Activated CD4-positive, alpha-beta memory T cell treated with anti-CD3 and anti-CD28 coated beads for 36 hours (primary cell): Measurements from ENCODE around the gene TNFRSF25. TPM values are rescaled to one million over a fixed set of nuclear protein-coding genes. Genes with fewer than 3 reads are reported as not detected.
A peak's percentile ranks its signal among the peaks of the same experiment; 100 is the strongest.

Experiments
- CTCF ChIA-PET: fragments of 350-600 bp; sonication (Branson Sonifier 250); formaldehyde crosslinking; loops from one replicate; lab custom pipeline; 2021; ENCODE audit warnings: antibody characterized with exemption, inconsistent platforms; lab: Charles Lee
- POLR2A ChIA-PET: fragments of 350-600 bp; sonication (Branson Sonifier 250); formaldehyde crosslinking; loops from one replicate; lab custom pipeline; 2021; ENCODE audit warnings: antibody characterized with exemption; lab: Charles Lee
- DNase-seq: peaks from one replicate; pipeline ENCODE4 v3.0.0-alpha.2; 2020
- H3K27ac Mint-ChIP-seq: one replicate; pipeline ENCODE4 v1.8.0; 2021; ENCODE audit warnings: mixed read lengths
- H3K27me3 Mint-ChIP-seq: one replicate; pipeline ENCODE4 v1.8.0; 2021; ENCODE audit warnings: mixed read lengths
- H3K36me3 Mint-ChIP-seq: one replicate; pipeline ENCODE4 v1.8.0; 2021; ENCODE audit warnings: mixed read lengths
- H3K4me1 Mint-ChIP-seq: one replicate; pipeline ENCODE4 v1.8.0; 2021; ENCODE audit warnings: low read depth, mixed read lengths
- H3K4me3 Mint-ChIP-seq: one replicate; pipeline ENCODE4 v1.8.0; 2021; ENCODE audit warnings: mild to moderate bottlenecking, mixed read lengths
- H3K9me3 Mint-ChIP-seq: one replicate; pipeline ENCODE4 v1.8.0; 2021; ENCODE audit warnings: mixed read lengths
- intact Hi-C: fragments of 100-400 bp; cut with micrococcal nuclease; formaldehyde crosslinking; loops from one replicate; pipeline ENCODE4 v1.15.1; 2023
- total RNA-seq, 2 experiments: library from RNA; stranded (reverse); gene quantifications; one replicate each; pipeline ENCODE4 v1.2.3, GENCODE V29; 2021

Gene TNFRSF25
- total RNA-seq, 2 experiments from 2014 or later: 90.0 to 97.4 TPM

DNA sequence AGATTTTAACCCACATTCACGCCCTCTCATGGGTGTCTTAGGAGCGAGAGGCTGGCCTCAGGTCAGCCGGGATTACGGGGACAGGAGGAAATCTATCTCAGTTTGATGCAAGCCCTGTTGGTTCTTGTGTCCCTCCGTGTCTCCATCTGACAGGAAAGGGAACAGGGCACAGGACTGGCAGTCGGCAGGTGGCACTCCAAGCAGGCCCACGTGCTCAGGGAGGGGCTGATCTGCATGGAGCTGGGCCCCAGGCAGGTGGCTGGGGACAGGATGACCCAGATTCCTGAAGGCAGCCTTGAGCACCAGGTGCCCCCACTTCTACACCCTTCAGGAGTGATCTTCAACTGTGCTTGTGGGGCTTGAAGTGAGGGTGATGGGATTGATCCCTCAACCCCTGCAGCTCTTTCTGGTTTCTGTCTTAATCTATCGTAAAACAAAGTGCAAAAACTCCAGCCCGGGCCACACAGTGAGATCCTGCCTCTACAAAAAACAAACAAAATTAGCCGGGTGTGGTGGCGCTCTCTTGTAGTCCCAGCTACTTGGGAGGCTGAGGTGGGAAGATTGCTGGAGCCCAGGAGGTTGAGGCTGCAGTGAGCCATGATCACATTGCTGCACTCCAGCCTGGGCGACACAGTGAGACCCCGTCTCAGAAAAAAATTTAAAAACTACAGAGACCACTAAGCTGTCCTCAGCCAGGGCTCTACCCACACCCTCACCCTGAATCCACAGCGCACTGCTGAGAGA is 17.2 kb upstream of the TNFRSF25 start:
- H3K4me1 Mint-ChIP-seq: peaks cover 7% of the 10 kb centered on the region
- H3K4me3 Mint-ChIP-seq: no peak overlapping the region
- H3K36me3 Mint-ChIP-seq: no peaks in the 10 kb centered on the region
- ChIA-PET POLR2A (no interaction called here), CTCF (interaction anchor here (1.0 to 1.8 kb wide), 4 partner anchors 10 to 163 kb away, joined by 3 to 5 read pairs (median 4); no protein-coding TSS in a partner anchor)
- H3K27ac Mint-ChIP-seq: no peak overlapping the region
- DNase-seq: no peak
- peaks cover 13% of the 10 kb centered on the region for H3K27me3 Mint-ChIP-seq
- no peaks in the 10 kb centered on the region for H3K9me3 Mint-ChIP-seq
- intact Hi-C loops: no loop called here

DNA sequence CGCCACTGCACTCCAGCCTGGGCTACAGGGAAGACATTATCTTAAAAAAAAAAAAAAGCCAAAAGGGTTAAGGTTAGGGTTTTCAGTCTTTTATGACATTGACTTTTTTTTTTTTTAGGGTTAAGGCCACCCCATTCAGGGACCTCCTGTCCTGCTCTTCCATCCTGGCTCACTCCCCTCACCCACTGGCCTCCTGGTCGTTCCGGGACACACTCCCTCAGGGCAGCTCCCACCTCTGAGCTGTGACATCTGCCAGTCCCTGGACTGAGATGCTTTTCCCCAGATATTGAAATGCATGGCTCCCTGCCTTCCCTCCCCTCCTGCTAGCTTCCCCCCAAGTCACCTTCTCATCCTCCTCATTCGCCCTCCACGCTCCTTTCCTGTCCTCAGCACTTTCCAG is 15.8 kb upstream of the TNFRSF25 start:
- ChIA-PET CTCF (interaction anchor here (2.7 kb wide), 1 partner anchor 8 kb away, joined by 10 read pairs; no protein-coding TSS in a partner anchor), POLR2A (no interaction called here)
- intact Hi-C loops: no loop called here
- Mint-ChIP-seq H3K4me1 (peaks cover 7% of the 10 kb centered on the region), H3K27me3 (peaks cover 13% of the 10 kb centered on the region), H3K4me3 (no peak overlapping the region), H3K36me3 (no peaks in the 10 kb centered on the region), H3K9me3 (no peaks in the 10 kb centered on the region), H3K27ac (no peak overlapping the region)
- no peak for DNase-seq

DNA sequence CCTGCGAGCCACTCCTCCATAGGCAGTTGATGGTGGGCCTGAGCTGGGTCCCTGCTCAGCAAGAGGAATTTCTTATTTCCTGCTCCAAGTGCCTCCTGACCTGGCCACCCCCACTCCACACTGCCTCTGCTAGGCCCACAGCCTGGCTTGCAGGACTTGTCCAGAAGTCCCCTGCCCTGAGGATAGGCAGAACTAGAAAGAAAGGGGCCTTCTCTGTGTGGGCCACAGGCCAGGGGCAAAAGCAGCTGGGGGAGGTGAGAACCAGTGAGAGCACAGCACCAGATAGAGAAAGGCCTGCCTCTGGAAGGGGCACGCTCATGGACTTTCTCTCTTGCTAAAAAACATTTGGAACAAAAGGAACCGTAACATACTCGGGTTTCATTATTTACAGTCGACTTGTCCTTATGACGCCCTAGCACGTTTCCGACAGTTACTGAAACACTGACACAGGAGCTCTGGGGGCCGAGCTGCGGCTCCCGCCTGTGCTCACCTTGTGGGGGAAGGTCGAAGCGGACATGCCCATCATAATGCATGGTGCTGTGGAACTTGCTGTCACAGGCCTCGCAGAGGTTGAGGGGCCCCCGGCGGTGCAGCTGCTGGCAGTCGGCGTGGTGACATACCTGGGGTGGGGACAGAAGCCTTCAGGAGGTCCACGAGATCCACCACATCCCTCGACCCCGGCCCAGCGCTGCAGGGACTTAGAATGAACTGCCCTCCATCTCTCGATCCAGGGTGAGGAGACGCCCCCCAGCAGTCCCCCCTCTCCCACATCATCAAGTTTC is 11.3 kb upstream of the TNFRSF25 start:
- no peaks in the 10 kb centered on the region for H3K36me3 Mint-ChIP-seq
- ChIA-PET CTCF (interaction anchor here (0.8 to 2.7 kb wide), 10 partner anchors 9 to 231 kb away, joined by 3 to 18 read pairs (median 6); partner anchors contain the start of genes HES2 and TNFRSF25), POLR2A (interaction anchor here (1.1 kb wide), 1 partner anchor 29 kb away, joined by 3 read pairs; no protein-coding TSS in a partner anchor)
- no peak overlapping the region for H3K27ac Mint-ChIP-seq
- peaks cover 6% of the 10 kb centered on the region for H3K4me1 Mint-ChIP-seq
- no peak for DNase-seq
- intact Hi-C loops: no loop called here
- no peaks in the 10 kb centered on the region for H3K9me3 Mint-ChIP-seq
- H3K4me3 Mint-ChIP-seq: no peak overlapping the region
- H3K27me3 Mint-ChIP-seq: no peaks in the 10 kb centered on the region

DNA sequence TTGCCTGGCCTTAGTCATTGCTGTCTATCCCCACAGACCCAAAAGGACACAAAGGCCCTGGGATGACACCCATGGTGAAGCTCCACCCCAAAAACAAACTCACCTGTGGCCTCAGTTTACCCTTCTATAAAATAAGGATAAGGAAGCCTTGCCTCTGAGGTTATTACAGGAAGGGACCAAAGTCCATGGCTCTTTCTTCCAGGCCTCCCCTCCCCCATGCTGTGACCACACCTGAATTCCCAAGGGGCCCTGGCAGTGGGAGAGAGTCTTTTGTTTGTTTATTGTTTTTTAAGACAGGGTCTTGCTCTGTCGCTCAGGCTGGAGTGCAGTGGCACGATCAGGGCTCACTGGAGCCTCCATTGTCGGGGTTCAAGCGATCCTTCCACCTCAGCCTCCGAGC is 10.5 kb upstream of the TNFRSF25 start:
- Mint-ChIP-seq H3K4me1 (peaks cover 6% of the 10 kb centered on the region), H3K9me3 (no peaks in the 10 kb centered on the region), H3K27ac (no peak overlapping the region), H3K4me3 (no peak overlapping the region), H3K27me3 (no peaks in the 10 kb centered on the region), H3K36me3 (no peaks in the 10 kb centered on the region)
- POLR2A ChIA-PET: interaction anchor here (1.1 kb wide), 1 partner anchor 28 kb away, joined by 3 read pairs; no protein-coding TSS in a partner anchor
- no peak for DNase-seq
- intact Hi-C loops: no loop called here
- CTCF ChIA-PET: interaction anchor here (0.9 to 2.7 kb wide), 11 partner anchors 9 to 234 kb away, joined by 3 to 18 read pairs (median 3); partner anchors contain the start of genes PLEKHG5 and TNFRSF25

DNA sequence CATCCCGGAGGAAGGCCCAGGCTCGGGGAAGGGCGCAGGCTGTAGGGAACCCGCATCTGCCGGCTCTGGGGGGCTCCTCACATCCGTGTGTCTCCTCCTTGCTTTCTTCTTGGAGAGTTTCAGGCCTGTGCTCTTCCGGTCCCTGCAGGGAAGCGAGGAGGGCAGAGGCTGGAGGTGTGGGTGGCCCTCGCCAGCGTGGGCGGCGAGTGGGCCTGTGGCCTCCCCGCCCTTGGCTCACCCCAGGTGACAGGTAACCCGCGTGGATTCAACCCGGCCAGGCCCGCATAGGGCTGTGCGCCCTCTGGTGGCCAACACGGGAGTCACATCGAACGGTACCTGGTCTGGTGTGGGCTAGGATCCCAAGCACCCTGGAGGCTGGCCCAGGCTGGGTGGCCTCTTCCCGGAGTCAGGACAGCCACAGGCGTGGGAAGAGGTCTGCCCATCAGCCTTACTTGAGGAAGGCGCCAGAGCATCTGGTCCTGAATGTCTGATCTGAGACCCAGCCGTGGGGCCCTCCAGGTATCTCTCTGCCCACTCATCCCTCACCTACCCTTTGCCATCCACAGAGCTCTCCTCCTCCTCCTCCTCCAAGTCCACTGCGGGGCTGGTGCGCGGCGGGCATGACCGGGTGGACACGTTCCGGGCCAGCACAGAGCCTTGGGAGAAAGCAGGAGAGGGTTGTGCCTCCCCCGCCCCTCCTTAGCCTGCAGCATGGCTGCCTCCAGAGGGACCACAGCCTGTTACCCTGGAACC is 9.6 kb upstream of the TNFRSF25 start:
- Mint-ChIP-seq H3K4me1 (peaks cover 6% of the 10 kb centered on the region), H3K27me3 (no peaks in the 10 kb centered on the region), H3K36me3 (no peaks in the 10 kb centered on the region), H3K9me3 (no peaks in the 10 kb centered on the region), H3K27ac (no peak overlapping the region), H3K4me3 (no peak overlapping the region)
- ChIA-PET CTCF (interaction anchor here (0.6 to 2.7 kb wide), 10 partner anchors 9 to 233 kb away, joined by 3 to 15 read pairs (median 4); partner anchors contain the start of gene PLEKHG5), POLR2A (no interaction called here)
- DNase-seq: peak; percentile 82
- intact Hi-C loops: no loop called here

DNA sequence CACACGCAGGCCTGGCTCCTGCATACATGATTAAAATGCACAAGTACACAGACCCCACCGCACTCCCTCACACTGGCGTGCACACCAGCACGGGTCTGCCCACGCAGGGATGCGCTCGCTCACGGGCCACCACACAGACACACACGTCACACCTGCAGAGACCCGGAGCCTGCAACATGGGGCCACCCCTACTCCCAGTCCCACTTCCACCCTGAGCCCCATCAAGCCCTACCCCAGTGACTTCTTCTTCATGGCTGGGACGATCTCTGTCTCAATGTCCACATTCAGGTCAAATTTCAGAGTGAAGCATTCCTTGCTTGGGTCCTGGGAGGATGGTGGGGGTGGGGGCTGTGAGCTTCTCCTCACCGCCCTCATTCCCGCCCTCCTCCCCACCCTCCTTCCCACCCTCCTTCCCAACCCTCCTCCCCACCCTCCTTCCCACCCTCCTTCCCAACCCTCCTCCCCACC is 8.9 kb upstream of the TNFRSF25 start:
- H3K4me1 Mint-ChIP-seq: peaks cover 6% of the 10 kb centered on the region
- ChIA-PET CTCF (interaction anchor here (1.3 kb wide), 1 partner anchor 111 kb away, joined by 4 read pairs; no protein-coding TSS in a partner anchor), POLR2A (no interaction called here)
- H3K27me3 Mint-ChIP-seq: no peaks in the 10 kb centered on the region
- no peak for DNase-seq
- H3K4me3 Mint-ChIP-seq: no peak overlapping the region
- no peak overlapping the region for H3K27ac Mint-ChIP-seq
- no peaks in the 10 kb centered on the region for H3K9me3 Mint-ChIP-seq
- intact Hi-C loops: no loop called here
- H3K36me3 Mint-ChIP-seq: no peaks in the 10 kb centered on the region

DNA sequence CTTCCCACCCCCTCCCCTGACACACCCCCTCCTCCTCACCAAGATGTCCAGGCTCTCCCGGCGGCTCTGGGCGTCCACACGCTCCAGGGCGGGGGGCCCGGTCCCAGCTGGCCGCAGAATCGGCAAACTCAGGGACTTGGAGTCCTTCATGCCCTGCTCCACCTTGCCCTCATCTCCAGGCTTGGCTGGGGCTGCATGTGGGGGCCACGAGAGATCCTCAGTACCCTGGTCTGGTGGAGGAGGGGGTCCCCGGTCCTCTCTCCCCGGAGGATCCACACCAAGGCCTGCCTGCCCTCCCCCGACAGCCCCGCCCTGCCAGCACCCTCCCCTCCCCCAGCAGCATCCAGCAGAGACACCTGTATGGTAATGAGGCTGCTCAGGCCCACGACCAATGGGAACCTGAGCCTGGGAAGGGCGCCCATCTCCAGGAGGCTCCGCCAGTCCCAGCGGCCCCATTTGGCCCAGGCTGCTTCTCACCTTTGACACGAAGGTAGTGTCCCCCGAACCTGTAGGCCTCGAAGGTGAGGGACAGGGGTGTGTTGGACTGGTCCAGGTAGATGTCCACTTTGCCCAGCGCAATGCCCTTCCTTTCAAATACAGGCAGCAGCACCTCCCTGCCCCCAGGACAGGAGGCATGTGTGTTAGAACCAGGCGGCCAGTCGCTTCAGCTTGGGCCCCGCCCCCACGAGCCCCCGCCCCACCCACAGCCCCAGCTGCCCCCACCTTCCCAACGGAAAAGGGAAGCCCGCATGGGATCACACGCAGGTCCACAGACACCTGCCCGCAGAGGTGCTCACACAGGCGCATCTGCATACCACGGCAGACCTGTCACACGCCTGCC is 8.2 kb upstream of the TNFRSF25 start:
- intact Hi-C loops: no loop called here
- no peak for DNase-seq
- ChIA-PET CTCF (interaction anchor here (2.4 to 2.7 kb wide), 2 partner anchors 29 to 51 kb away, joined by 9 to 12 read pairs; no protein-coding TSS in a partner anchor), POLR2A (no interaction called here)
- peaks cover 6% of the 10 kb centered on the region for H3K4me1 Mint-ChIP-seq
- no peak overlapping the region for H3K4me3 Mint-ChIP-seq
- no peak overlapping the region for H3K27ac Mint-ChIP-seq
- no peaks in the 10 kb centered on the region for H3K36me3 Mint-ChIP-seq
- no peaks in the 10 kb centered on the region for H3K27me3 Mint-ChIP-seq
- H3K9me3 Mint-ChIP-seq: no peaks in the 10 kb centered on the region

DNA sequence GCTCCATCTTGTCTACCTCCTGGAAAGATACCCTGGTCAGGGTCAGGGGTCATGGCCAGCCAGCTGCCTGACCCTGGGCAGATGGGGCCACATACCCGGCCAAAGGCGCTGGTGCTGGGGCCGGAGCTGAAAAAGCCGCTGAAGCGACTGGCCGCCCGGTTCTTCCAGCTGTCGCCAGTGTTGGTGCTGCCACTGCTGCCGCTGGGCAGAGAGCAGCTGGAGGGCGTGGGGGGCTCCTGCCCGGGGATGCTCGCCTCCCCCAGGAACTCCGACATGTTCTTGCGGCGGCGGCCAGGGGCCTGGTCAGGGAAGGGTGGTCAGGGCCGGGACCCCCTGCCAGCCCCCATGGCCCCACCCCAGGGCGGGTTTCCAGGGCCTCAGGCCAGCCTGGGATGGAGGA is 7.2 kb upstream of the TNFRSF25 start:
- Mint-ChIP-seq H3K4me1 (peaks cover 6% of the 10 kb centered on the region), H3K36me3 (no peaks in the 10 kb centered on the region), H3K4me3 (no peak overlapping the region), H3K9me3 (no peaks in the 10 kb centered on the region), H3K27me3 (no peaks in the 10 kb centered on the region), H3K27ac (no peak overlapping the region)
- DNase-seq: no peak
- intact Hi-C loops: no loop called here
- ChIA-PET CTCF (interaction anchor here (0.8 to 2.7 kb wide), 12 partner anchors 9 to 226 kb away, joined by 3 to 12 read pairs (median 5); partner anchors contain the start of genes NOL9 and TAS1R1), POLR2A (no interaction called here)

DNA sequence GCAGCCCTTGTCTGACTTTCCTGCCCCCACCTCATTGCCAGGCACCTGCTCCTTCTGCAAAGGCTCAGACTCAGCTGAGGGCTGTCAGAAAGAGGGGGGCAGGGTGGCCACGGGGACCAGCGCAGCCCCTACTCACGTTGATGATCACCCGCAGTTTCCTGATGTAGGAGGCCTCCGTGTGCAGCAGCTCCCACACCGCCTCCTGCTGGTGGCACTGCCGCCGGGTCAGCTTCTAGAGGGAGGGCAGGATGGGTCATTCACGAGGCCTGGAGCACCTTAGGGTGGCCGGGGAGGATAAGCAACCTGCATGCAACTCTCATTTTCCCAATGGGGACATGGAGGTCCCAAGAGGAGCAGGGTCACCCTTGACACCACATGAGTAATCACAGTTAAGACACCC is 6.4 kb upstream of the TNFRSF25 start:
- DNase-seq: peak; percentile 37
- Mint-ChIP-seq H3K27me3 (no peaks in the 10 kb centered on the region), H3K4me1 (peaks cover 6% of the 10 kb centered on the region), H3K27ac (no peak overlapping the region), H3K9me3 (no peaks in the 10 kb centered on the region), H3K36me3 (no peaks in the 10 kb centered on the region), H3K4me3 (no peak overlapping the region)
- ChIA-PET POLR2A (no interaction called here), CTCF (interaction anchor here (0.6 to 2.7 kb wide), 16 partner anchors 10 to 226 kb away, joined by 3 to 12 read pairs (median 5); partner anchors contain the start of genes NOL9 and TAS1R1)
- intact Hi-C loops: no loop called here

DNA sequence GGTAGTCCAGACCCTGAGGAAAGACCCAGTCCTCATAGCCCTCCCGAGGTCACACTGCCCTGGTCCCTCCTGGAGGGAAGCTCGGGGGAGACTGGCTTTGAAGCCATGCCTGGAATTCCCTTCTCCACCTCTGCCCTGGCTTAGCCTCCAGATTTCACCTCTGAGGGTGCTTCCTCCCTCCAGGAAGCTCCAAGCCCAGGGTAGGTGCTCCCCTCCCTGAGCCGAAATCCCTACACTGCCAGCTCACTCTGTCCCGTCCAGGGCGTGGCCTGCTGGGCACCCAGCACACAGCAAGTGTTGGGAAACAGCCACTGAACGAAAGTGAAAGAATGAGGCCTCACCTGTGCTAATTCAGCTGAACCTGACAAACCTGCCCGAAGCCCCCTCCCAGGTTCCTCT is 6.0 kb upstream of the TNFRSF25 start:
- CTCF ChIA-PET: interaction anchor here (1.1 to 2.7 kb wide), 11 partner anchors 9 to 225 kb away, joined by 3 to 12 read pairs (median 6); no protein-coding TSS in a partner anchor
- POLR2A ChIA-PET: no interaction called here

More for the DNA sequence above, 6.0 kb upstream of the TNFRSF25 start:
- Mint-ChIP-seq H3K9me3 (no peaks in the 10 kb centered on the region), H3K4me3 (no peak overlapping the region), H3K4me1 (peaks cover 7% of the 10 kb centered on the region), H3K27me3 (no peaks in the 10 kb centered on the region), H3K36me3 (no peaks in the 10 kb centered on the region), H3K27ac (no peak overlapping the region)
- intact Hi-C loops: no loop called here
- DNase-seq: no peak
